SHP77 treated with DMSO at 0.1 percent for 48 hours (cell line): Measurements from ENCODE around the gene CBLN3.

Source experiments
- DNase-seq: peaks from one replicate; lab custom pipeline; 2025; lab: John Stamatoyannopoulos, UW

The CBLN3 gene

GRCh38 chr14:24379907-24380730, 49.3 kb downstream of the CBLN3 start:
- DNase-seq, result no peak

GRCh38 chr14:24378981-24379906, 50.2 kb downstream of the CBLN3 start:
- no peak for DNase-seq

- no peak for DNase-seq
Measured at GRCh38 chr14:24378327-24378726, 51.1 kb downstream of the CBLN3 start.

- no peak for DNase-seq
Measured at GRCh38 chr14:24377657-24378056, 51.8 kb downstream of the CBLN3 start.

GRCh38 chr14:24377126-24377525, 52.3 kb downstream of the CBLN3 start:
- DNase-seq, result no peak
